ENCODE measurements around the gene VPS29.
"Not testable (repeated sequence)": the region's sequence is repeated elsewhere in the genome, so short reads cannot be mapped to it uniquely, and the experiment has no call there.

The VPS29 gene

GRCh38 chr12:110501752-110502738 lies at the start of gene VPS29, which contains the start of gene RAD9B:
TSS of gene VPS29 (minus strand) at chr12:110502111. CDS start at chr12:110502051, 60 bp downstream.
TSS of gene RAD9B (plus strand) at chr12:110502331. CDS start at chr12:110502338, 7 bp downstream.
- DNase-seq, result peak; percentile 99

GRCh38 chr12:110550981-110551380 lies 49.1 kb upstream of the VPS29 start:
- no peak for DNase-seq

- DNase-seq, result no peak
Measured at GRCh38 chr12:110549716-110550115, 47.8 kb upstream of the VPS29 start.

GRCh38 chr12:110548678-110549077 lies 46.8 kb upstream of the VPS29 start:
- DNase-seq, result no peak

- DNase-seq, result no peak
Measured at GRCh38 chr12:110547090-110547489, 45.2 kb upstream of the VPS29 start.

- DNase-seq, result no peak
Measured at GRCh38 chr12:110546339-110546738, 44.4 kb upstream of the VPS29 start.

GRCh38 chr12:110545812-110546211 lies 43.9 kb upstream of the VPS29 start:
- no peak for DNase-seq

- DNase-seq, result not testable (repeated sequence)
Measured at GRCh38 chr12:110545259-110545658, 43.3 kb upstream of the VPS29 start.

- no peak for DNase-seq
Measured at GRCh38 chr12:110543965-110544364, 42.1 kb upstream of the VPS29 start.

- no peak for DNase-seq
Measured at GRCh38 chr12:110543252-110543959, 41.5 kb upstream of the VPS29 start.

- DNase-seq, result no peak
Measured at GRCh38 chr12:110540048-110540447, 38.1 kb upstream of the VPS29 start.

- no peak for DNase-seq
Measured at GRCh38 chr12:110538869-110539622, 37.1 kb upstream of the VPS29 start.

- no peak for DNase-seq
Measured at GRCh38 chr12:110537605-110538409, 35.9 kb upstream of the VPS29 start.

GRCh38 chr12:110536834-110537604 lies 35.1 kb upstream of the VPS29 start:
- DNase-seq, result no peak

GRCh38 chr12:110534811-110535210 lies 32.9 kb upstream of the VPS29 start:
- no peak for DNase-seq

GRCh38 chr12:110533607-110534006 lies 31.7 kb upstream of the VPS29 start:
- DNase-seq, result no peak

- no peak for DNase-seq
Measured at GRCh38 chr12:110532644-110533043, 30.7 kb upstream of the VPS29 start.

GRCh38 chr12:110531741-110532333 lies 29.9 kb upstream of the VPS29 start:
- no peak for DNase-seq

- DNase-seq, result no peak
Measured at GRCh38 chr12:110530511-110530910, 28.6 kb upstream of the VPS29 start.

- DNase-seq, result no peak
Measured at GRCh38 chr12:110528277-110528839, 26.4 kb upstream of the VPS29 start.
